A673 (cell line): ENCODE results near the gene CHST4.

Experiments used
- EZH2 ChIP-seq: fragments of 200-600 bp; sonication (generic); IDR thresholded peaks from 2 replicates; pipeline ENCODE4 v1.6.1; 2017; ENCODE audit warnings: borderline replicate concordance, low read depth, mild to moderate bottlenecking, mixed read lengths, antibody characterized with exemption, low read length; ENCODE audit not compliant: poor library complexity, severe bottlenecking
- TF ChIP-seq, protein P1 (sequence below): fragments of 300-800, 200-600 bp; sonication (generic); conservative IDR thresholded peaks from 2 replicates; pipeline ENCODE4 v1.5.1; 2017; ENCODE audit warnings: low read depth, mild to moderate bottlenecking, antibody characterized with exemption, low read length, moderate library complexity, mixed read lengths

DNA sequence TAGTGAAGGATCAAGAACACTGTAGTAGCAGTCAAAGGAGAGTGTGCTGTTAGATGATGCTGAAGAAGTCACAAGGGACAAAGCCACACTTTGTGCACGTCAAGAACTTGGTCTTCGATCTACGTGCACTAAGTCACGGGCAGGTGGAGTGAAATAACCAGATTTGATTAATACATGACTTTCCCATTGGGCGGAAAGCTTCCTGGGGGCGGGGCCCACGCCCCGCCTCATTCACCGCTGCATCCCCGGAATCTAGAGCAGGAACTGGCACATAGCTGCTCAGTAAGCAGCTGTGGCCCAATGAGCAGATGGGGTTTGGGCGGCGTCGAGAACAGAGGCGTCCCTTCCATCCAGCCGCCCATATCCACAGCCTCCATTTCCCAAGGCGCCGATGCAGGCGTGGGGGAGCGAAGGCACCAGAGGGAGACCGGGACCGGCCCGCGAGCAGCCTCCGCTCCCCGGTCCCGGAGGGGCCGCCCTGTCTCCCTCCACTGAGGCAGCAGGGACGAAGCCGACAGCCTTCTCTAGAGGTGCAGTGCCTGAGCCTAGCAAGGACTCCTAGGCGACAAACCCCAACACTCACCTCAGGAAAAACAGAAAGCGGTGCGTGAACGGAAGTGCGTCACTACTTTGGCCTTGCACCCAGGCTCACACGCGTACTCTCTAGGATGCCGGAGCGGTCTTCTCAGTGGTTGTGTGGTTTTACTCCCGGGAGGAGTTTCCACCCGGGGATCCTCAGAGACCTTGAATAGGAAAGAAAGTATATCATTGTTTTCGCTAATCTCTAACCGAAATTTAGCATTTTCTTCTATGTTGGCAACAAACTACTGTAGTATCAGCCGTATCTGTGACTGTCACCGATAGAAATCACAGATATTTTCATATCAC lies 42.0 kb upstream of the CHST4 start:
- TF ChIP-seq EZH2: no peak
- TF ChIP-seq, protein P1, sequence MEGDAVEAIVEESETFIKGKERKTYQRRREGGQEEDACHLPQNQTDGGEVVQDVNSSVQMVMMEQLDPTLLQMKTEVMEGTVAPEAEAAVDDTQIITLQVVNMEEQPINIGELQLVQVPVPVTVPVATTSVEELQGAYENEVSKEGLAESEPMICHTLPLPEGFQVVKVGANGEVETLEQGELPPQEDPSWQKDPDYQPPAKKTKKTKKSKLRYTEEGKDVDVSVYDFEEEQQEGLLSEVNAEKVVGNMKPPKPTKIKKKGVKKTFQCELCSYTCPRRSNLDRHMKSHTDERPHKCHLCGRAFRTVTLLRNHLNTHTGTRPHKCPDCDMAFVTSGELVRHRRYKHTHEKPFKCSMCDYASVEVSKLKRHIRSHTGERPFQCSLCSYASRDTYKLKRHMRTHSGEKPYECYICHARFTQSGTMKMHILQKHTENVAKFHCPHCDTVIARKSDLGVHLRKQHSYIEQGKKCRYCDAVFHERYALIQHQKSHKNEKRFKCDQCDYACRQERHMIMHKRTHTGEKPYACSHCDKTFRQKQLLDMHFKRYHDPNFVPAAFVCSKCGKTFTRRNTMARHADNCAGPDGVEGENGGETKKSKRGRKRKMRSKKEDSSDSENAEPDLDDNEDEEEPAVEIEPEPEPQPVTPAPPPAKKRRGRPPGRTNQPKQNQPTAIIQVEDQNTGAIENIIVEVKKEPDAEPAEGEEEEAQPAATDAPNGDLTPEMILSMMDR: no peak
